Calu3 (cell line): ENCODE results near the gene EPHX1. TPM values are rescaled to one million over a fixed set of nuclear protein-coding genes. Genes with fewer than 3 reads are reported as not detected.
A peak's percentile ranks its signal among the peaks of the same experiment; 100 is the strongest.

Source experiments
- BruUV-seq: library from RNA; stranded (reverse); fragments of 400-500 nt; replicated peaks from 2 replicates; lab custom pipeline; 2021; lab: Mats Ljungman, UMichigan
- CTCF ChIA-PET: fragments of 300-600 bp; sonication (Branson Sonifier 250); formaldehyde crosslinking; loops from one replicate; lab custom pipeline; 2022; ENCODE audit warnings: antibody characterized with exemption; lab: Charles Lee
- DNase-seq: peaks from one replicate; pipeline ENCODE4 v3.0.0; 2022
- H3K27ac Mint-ChIP-seq: one replicate; pipeline ENCODE4 v1.8.0; 2022; ENCODE audit warnings: mixed read lengths; ENCODE audit not compliant: unreplicated experiment
- H3K27me3 Mint-ChIP-seq: one replicate; pipeline ENCODE4 v1.8.0; 2022; ENCODE audit warnings: mixed read lengths; ENCODE audit not compliant: unreplicated experiment
- H3K36me3 Mint-ChIP-seq: one replicate; pipeline ENCODE4 v1.8.0; 2022; ENCODE audit warnings: mild to moderate bottlenecking, moderate library complexity, mixed read lengths; ENCODE audit not compliant: insufficient read depth, unreplicated experiment
- H3K4me1 Mint-ChIP-seq: one replicate; pipeline ENCODE4 v1.8.0; 2022; ENCODE audit warnings: mild to moderate bottlenecking, low read depth, mixed read lengths; ENCODE audit not compliant: unreplicated experiment
- H3K4me3 Mint-ChIP-seq: one replicate; pipeline ENCODE4 v1.8.0; 2022; ENCODE audit warnings: mild to moderate bottlenecking, low read depth, moderate library complexity, mixed read lengths; ENCODE audit not compliant: unreplicated experiment
- H3K9me3 Mint-ChIP-seq: one replicate; pipeline ENCODE4 v1.8.0; 2022; ENCODE audit warnings: low read depth, mixed read lengths; ENCODE audit not compliant: unreplicated experiment
- intact Hi-C: fragments of 100-400 bp; cut with micrococcal nuclease; formaldehyde crosslinking; loops from one replicate; pipeline ENCODE4 v1.10.0; 2022; ENCODE audit not compliant: unreplicated experiment
- total RNA-seq: library from RNA; stranded (reverse); gene quantifications from 2 replicates; pipeline ENCODE4 v1.2.3, GENCODE V29; 2022
- TF ChIP-seq, protein P1 (sequence below): fragments of 200-600 bp; IDR thresholded peaks from one replicate; pipeline ENCODE4 v1.8.0; 2022; ENCODE audit warnings: antibody characterized with exemption; ENCODE audit not compliant: unreplicated experiment

The EPHX1 gene
- total RNA-seq, 1 experiment from 2014 or later: 46.6 TPM

DNA sequence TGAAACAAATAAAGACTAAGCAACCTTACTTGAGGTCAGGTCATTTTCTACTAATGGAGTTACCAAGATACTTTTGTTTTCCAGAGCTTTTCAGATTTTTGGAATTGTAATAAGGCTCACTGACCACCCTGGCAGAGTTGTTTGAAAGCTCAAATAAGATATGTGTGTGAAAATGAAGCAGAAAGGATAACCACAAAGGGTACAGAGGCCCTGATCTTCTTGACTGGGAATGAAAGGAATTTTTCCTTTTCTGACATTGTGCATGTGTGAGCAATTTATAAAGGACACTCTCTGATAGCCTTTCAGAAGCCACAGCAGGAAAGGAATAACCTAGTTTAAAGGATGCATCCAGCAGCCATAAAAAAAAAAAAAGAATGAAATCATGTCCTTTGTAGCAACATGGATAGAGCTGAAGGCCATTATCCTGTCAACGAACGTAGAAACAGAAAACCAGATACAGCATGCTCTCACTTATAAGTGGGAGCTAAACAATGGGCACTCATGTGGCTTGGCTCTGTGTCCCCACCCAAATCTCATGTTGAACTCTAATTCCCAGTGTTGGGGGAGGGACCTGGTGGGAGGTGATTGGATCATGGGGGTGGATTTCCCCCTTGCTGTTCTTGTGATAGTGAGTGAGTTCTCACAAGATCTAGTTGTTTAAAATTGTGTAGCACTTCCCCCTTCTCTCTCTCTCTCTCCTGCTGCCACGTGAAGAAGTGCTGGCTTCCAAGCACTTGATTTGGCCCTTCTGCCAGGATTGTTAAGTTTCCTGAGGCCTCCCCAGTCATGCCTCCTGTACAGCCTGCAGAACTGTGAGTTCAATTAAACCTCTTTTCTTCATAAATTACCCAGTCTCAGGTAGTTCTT lies 35.4 kb upstream of the EPHX1 start:
- no peak overlapping the region for H3K27ac Mint-ChIP-seq
- no peak overlapping the region for H3K4me3 Mint-ChIP-seq
- no TSS peak for BruUV-seq
- no peaks in the 10 kb centered on the region for H3K36me3 Mint-ChIP-seq
- H3K4me1 Mint-ChIP-seq: peaks cover 41% of the 10 kb centered on the region
- intact Hi-C loops: loop anchor here (10.0 kb wide), 1 partner anchor 200 kb away; no protein-coding TSS in a partner anchor
- TF ChIP-seq, protein P1, sequence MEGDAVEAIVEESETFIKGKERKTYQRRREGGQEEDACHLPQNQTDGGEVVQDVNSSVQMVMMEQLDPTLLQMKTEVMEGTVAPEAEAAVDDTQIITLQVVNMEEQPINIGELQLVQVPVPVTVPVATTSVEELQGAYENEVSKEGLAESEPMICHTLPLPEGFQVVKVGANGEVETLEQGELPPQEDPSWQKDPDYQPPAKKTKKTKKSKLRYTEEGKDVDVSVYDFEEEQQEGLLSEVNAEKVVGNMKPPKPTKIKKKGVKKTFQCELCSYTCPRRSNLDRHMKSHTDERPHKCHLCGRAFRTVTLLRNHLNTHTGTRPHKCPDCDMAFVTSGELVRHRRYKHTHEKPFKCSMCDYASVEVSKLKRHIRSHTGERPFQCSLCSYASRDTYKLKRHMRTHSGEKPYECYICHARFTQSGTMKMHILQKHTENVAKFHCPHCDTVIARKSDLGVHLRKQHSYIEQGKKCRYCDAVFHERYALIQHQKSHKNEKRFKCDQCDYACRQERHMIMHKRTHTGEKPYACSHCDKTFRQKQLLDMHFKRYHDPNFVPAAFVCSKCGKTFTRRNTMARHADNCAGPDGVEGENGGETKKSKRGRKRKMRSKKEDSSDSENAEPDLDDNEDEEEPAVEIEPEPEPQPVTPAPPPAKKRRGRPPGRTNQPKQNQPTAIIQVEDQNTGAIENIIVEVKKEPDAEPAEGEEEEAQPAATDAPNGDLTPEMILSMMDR: no peak
- CTCF ChIA-PET: interaction anchor here (0.7 to 2.6 kb wide), 2 partner anchors 205 to 300 kb away, joined by 3 to 11 read pairs; no protein-coding TSS in a partner anchor
- DNase-seq: no peak
- H3K9me3 Mint-ChIP-seq: no peaks in the 10 kb centered on the region
- no peaks in the 10 kb centered on the region for H3K27me3 Mint-ChIP-seq

DNA sequence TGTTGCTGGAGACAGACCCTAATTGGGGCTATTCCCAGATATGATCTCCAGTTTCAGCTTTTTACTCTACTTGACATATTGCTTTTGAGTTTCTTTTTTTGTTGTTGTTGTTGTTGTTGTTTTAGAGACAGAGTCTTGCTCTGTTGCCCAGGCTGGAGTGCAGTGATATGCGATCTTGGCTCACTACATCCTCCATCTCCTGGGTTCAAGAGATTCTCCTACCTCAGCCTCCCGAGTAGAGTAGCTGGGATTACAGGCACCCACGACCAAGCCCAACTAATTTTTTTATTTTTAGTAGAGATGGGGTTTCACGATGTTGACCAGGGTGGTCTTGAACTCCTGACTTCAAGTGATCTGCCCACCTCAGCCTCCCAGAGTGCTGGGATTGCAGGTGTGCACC lies 33.6 kb upstream of the EPHX1 start:
- Mint-ChIP-seq H3K9me3 (no peaks in the 10 kb centered on the region), H3K4me1 (peaks cover 47% of the 10 kb centered on the region), H3K27ac (no peak overlapping the region), H3K36me3 (peaks cover 7% of the 10 kb centered on the region), H3K27me3 (no peaks in the 10 kb centered on the region), H3K4me3 (no peak overlapping the region)
- TF ChIP-seq, protein P1: no peak
- no peak for DNase-seq
- BruUV-seq: no TSS peak
- intact Hi-C loops: loop anchor here (10.0 kb wide), 1 partner anchor 199 kb away; no protein-coding TSS in a partner anchor
- CTCF ChIA-PET: no interaction called here

DNA sequence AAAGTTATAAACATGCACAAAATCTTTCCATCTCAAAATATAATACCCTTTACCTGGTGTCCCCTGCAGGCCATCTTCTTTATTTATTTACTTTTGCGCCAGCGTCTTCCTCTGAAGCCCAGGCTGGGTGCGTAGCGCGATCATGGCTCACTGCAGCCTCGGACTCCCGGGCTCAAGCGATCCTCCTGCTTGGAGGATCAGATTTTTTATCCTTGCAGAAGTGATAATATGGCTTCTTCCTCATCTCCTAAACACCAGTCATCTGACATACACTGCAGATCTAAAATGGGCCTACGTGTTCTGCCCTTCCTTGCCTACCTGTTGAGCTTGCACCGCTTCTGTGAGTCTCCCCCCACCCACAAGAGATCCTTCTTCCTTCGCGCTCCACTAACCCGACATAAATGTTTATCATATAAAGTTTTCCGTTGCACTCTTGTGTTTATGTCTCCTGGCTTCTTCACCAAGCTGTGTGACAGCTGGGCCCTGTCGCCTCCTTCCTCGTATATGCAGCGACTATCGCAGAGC lies 32.8 kb upstream of the EPHX1 start:
- BruUV-seq: no TSS peak
- H3K9me3 Mint-ChIP-seq: no peaks in the 10 kb centered on the region
- TF ChIP-seq, protein P1: no peak
- H3K27ac Mint-ChIP-seq: no peak overlapping the region
- no peak for DNase-seq
- intact Hi-C loops: loop anchor here (10.0 kb wide), 1 partner anchor 198 kb away; no protein-coding TSS in a partner anchor
- H3K4me3 Mint-ChIP-seq: no peak overlapping the region
- H3K4me1 Mint-ChIP-seq: peaks cover 41% of the 10 kb centered on the region
- H3K36me3 Mint-ChIP-seq: peaks cover 11% of the 10 kb centered on the region
- no peaks in the 10 kb centered on the region for H3K27me3 Mint-ChIP-seq
- CTCF ChIA-PET: interaction anchor here (0.7 to 2.0 kb wide), 18 partner anchors 9 to 302 kb away, joined by 3 to 12 read pairs (median 3); partner anchors contain the start of gene EPHX1

DNA sequence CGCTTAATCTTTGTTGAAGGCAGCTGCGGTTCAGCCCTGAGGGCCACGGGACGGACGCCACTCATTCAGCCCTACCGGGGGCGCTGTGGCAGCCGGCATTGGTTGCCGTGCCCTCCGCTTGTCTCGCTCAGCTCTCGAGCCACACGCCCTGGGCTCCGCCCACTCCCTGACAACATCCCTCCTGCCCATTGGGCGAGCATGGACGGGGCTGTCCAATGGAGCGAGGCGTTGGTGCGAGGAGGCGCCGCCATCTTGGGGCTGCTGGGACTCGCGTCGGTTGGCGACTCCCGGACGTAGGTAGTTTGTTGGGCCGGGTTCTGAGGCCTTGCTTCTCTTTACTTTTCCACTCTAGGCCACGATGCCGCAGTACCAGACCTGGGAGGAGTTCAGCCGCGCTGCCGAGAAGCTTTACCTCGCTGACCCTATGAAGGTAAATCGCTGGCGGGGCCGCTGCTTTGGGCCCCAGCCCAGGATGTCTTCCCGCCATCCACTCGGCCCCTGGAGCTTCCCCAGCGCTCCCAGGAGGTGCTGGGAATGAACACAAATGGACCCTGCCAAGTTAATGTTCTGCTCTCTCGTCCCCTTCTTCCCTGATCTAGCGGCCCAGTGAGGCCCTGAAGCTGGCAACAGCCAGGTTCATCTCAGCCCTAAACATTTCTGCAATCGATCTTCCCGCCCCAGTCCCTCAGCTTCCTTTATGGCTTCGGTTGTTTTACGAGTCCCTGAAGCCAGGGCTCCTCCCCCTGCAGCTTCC lies 32.2 kb upstream of the EPHX1 start, which contains the start of gene SRP9:
Gene SRP9 (plus strand): TSS at position 244 of the 754 bp plus-strand sequence. CDS start 115 bp downstream, at position 359.
- peaks cover 17% of the 10 kb centered on the region for H3K36me3 Mint-ChIP-seq
- no peaks in the 10 kb centered on the region for H3K27me3 Mint-ChIP-seq
- CTCF ChIA-PET: interaction anchor here (0.6 to 2.0 kb wide), 20 partner anchors 10 to 333 kb away, joined by 3 to 12 read pairs (median 3); partner anchors contain the start of gene EPHX1
- H3K4me3 Mint-ChIP-seq: no peak within 1 kb of the TSS
- DNase-seq: peak; percentile 100
- H3K4me1 Mint-ChIP-seq: peaks cover 41% of the 10 kb centered on the region
- H3K27ac Mint-ChIP-seq: no peak within 1 kb of the TSS
- intact Hi-C loops: loop anchor here (2.0 to 10.0 kb wide), 2 partner anchors 33 to 197 kb away; partner anchors contain the start of gene EPHX1
- TSS peak; percentile 85 for BruUV-seq
- TF ChIP-seq, protein P1: peak; percentile 83
- H3K9me3 Mint-ChIP-seq: no peaks in the 10 kb centered on the region
